ENCODE data around the gene RPS2.

Gene RPS2

GRCh38 chr16:1917665-1918350 lies 46.8 kb downstream of the RPS2 start:
- no peaks in the 10 kb centered on the region for H3K9me3 ChIP-seq (ENCODE audit: insufficient read depth, low read length)
- no peaks in the 10 kb centered on the region for H3K79me2 ChIP-seq (ENCODE audit: low read length)
- no peaks in the 10 kb centered on the region for H3K36me3 ChIP-seq (replicated peaks; ENCODE audit: low read depth, low read length)
- no peak overlapping the region for H2AFZ ChIP-seq (ENCODE audit: low read depth, low read length)
- no peak overlapping the region for H3K4me3 ChIP-seq (ENCODE audit: low read length)
- no peaks in the 10 kb centered on the region for H3K4me1 ChIP-seq (ENCODE audit: low read length)
- H3K27ac ChIP-seq (ENCODE audit: low read length), result no peak overlapping the region
- H3K4me2 ChIP-seq (ENCODE audit: low read length), result no peak overlapping the region
- TF ChIP-seq EZH2phosphoT487 (IDR thresholded peaks at IDR 0.05; ENCODE audit: low read depth) (no peak), CTCF (IDR thresholded peaks at IDR 0.05; ENCODE audit: low read depth, low read length) (no peak)
- peaks cover 4% of the 10 kb centered on the region; the same call in 1 of the 2 replicates for H3K27me3 ChIP-seq (ENCODE audit: low read depth, low read length)
- no peaks in the 10 kb centered on the region for H4K20me1 ChIP-seq (ENCODE audit: insufficient read depth, low read length)
- H3K9ac ChIP-seq (ENCODE audit: low read length), result no peak overlapping the region

GRCh38 chr16:1917056-1917664 lies 47.5 kb downstream of the RPS2 start:
- Histone ChIP-seq H3K27ac (ENCODE audit: low read length) (no peak overlapping the region), H3K9me3 (ENCODE audit: insufficient read depth, low read length) (no peaks in the 10 kb centered on the region), H3K4me1 (ENCODE audit: low read length) (no peaks in the 10 kb centered on the region), H3K27me3 (ENCODE audit: low read depth, low read length) (0 out of 2 replicates have a peak, but pooled peaks cover 2% of the 10 kb centered on the region), H3K36me3 (replicated peaks; ENCODE audit: low read depth, low read length) (no peaks in the 10 kb centered on the region), H2AFZ (ENCODE audit: low read depth, low read length) (no peak overlapping the region), H3K4me2 (ENCODE audit: low read length) (no peak overlapping the region), H3K9ac (ENCODE audit: low read length) (no peak overlapping the region), H4K20me1 (ENCODE audit: insufficient read depth, low read length) (no peaks in the 10 kb centered on the region), H3K4me3 (ENCODE audit: low read length) (no peak overlapping the region), H3K79me2 (ENCODE audit: low read length) (no peaks in the 10 kb centered on the region)
- TF ChIP-seq EZH2phosphoT487 (IDR thresholded peaks at IDR 0.05; ENCODE audit: low read depth), result no peak
- TF ChIP-seq CTCF (IDR thresholded peaks at IDR 0.05; ENCODE audit: low read depth, low read length), result no peak

GRCh38 chr16:1916640-1916990 lies 48.0 kb downstream of the RPS2 start:
- H3K9me3 ChIP-seq (ENCODE audit: insufficient read depth, low read length), result no peaks in the 10 kb centered on the region
- H3K4me3 ChIP-seq (ENCODE audit: low read length), result no peak overlapping the region
- H3K4me1 ChIP-seq (ENCODE audit: low read length), result no peaks in the 10 kb centered on the region
- no peaks in the 10 kb centered on the region for H3K36me3 ChIP-seq (replicated peaks; ENCODE audit: low read depth, low read length)
- no peak overlapping the region for H3K27ac ChIP-seq (ENCODE audit: low read length)
- H3K79me2 ChIP-seq (ENCODE audit: low read length), result no peaks in the 10 kb centered on the region
- no peak overlapping the region for H3K9ac ChIP-seq (ENCODE audit: low read length)
- H3K4me2 ChIP-seq (ENCODE audit: low read length), result no peak overlapping the region
- no peak for TF ChIP-seq CTCF (IDR thresholded peaks at IDR 0.05; ENCODE audit: low read depth, low read length)
- no peak for TF ChIP-seq EZH2phosphoT487 (IDR thresholded peaks at IDR 0.05; ENCODE audit: low read depth)
- H2AFZ ChIP-seq (ENCODE audit: low read depth, low read length), result no peak overlapping the region
- no peaks in the 10 kb centered on the region for H4K20me1 ChIP-seq (ENCODE audit: insufficient read depth, low read length)
- H3K27me3 ChIP-seq (ENCODE audit: low read depth, low read length), result 0 out of 2 replicates have a peak, but pooled peaks cover 2% of the 10 kb centered on the region

- H3K9ac ChIP-seq (ENCODE audit: low read length), result no peak overlapping the region
- no peaks in the 10 kb centered on the region for H3K9me3 ChIP-seq (ENCODE audit: insufficient read depth, low read length)
- H3K27me3 ChIP-seq (ENCODE audit: low read depth, low read length), result 0 out of 2 replicates have a peak, but pooled peaks cover 2% of the 10 kb centered on the region
- no peak for TF ChIP-seq CTCF (IDR thresholded peaks at IDR 0.05; ENCODE audit: low read depth, low read length)
- TF ChIP-seq EZH2phosphoT487 (IDR thresholded peaks at IDR 0.05; ENCODE audit: low read depth), result no peak
- H3K27ac ChIP-seq (ENCODE audit: low read length), result no peak overlapping the region
- no peaks in the 10 kb centered on the region for H3K79me2 ChIP-seq (ENCODE audit: low read length)
- no peaks in the 10 kb centered on the region for H3K4me1 ChIP-seq (ENCODE audit: low read length)
- H3K4me3 ChIP-seq (ENCODE audit: low read length), result no peak overlapping the region
- H3K4me2 ChIP-seq (ENCODE audit: low read length), result no peak overlapping the region
- no peaks in the 10 kb centered on the region for H3K36me3 ChIP-seq (replicated peaks; ENCODE audit: low read depth, low read length)
- H2AFZ ChIP-seq (ENCODE audit: low read depth, low read length), result no peak overlapping the region
- H4K20me1 ChIP-seq (ENCODE audit: insufficient read depth, low read length), result no peaks in the 10 kb centered on the region
Measured at GRCh38 chr16:1915732-1916639, 48.6 kb downstream of the RPS2 start.
